Measurements from ENCODE around the gene KDM3A. TPM values are rescaled to one million over a fixed set of nuclear protein-coding genes. Genes with fewer than 3 reads are reported as not detected.

KDM3A gene
- total and polyA plus RNA-seq, 9 of the 15 experiments (the other 6 are each of a cell fraction or from before 2014, with no cell fraction given) = 7.5 to 95.4 (median 24.8) TPM

GRCh38 chr2:86523491-86523890, 82.3 kb downstream of the KDM3A start (continued):
- TF ChIP-seq FUS (optimal IDR thresholded peaks at IDR 0.05; ENCODE audit: low read depth, low read length) (no peak), ZNF316 (IDR thresholded peaks at IDR 0.05) (no peak), HEY1 (CRISPR knock-in tag; IDR thresholded peaks at IDR 0.05; ENCODE audit: borderline replicate concordance) (no peak), ID3 (CRISPR knock-in tag; IDR thresholded peaks at IDR 0.05) (no peak), ID3 (tag; IDR thresholded peaks at IDR 0.05) (no peak), ZNF395 (CRISPR knock-in tag; IDR thresholded peaks at IDR 0.05) (no peak), ZC3H8 (IDR thresholded peaks at IDR 0.05) (no peak)
- TF ChIP-seq, protein P1, sequence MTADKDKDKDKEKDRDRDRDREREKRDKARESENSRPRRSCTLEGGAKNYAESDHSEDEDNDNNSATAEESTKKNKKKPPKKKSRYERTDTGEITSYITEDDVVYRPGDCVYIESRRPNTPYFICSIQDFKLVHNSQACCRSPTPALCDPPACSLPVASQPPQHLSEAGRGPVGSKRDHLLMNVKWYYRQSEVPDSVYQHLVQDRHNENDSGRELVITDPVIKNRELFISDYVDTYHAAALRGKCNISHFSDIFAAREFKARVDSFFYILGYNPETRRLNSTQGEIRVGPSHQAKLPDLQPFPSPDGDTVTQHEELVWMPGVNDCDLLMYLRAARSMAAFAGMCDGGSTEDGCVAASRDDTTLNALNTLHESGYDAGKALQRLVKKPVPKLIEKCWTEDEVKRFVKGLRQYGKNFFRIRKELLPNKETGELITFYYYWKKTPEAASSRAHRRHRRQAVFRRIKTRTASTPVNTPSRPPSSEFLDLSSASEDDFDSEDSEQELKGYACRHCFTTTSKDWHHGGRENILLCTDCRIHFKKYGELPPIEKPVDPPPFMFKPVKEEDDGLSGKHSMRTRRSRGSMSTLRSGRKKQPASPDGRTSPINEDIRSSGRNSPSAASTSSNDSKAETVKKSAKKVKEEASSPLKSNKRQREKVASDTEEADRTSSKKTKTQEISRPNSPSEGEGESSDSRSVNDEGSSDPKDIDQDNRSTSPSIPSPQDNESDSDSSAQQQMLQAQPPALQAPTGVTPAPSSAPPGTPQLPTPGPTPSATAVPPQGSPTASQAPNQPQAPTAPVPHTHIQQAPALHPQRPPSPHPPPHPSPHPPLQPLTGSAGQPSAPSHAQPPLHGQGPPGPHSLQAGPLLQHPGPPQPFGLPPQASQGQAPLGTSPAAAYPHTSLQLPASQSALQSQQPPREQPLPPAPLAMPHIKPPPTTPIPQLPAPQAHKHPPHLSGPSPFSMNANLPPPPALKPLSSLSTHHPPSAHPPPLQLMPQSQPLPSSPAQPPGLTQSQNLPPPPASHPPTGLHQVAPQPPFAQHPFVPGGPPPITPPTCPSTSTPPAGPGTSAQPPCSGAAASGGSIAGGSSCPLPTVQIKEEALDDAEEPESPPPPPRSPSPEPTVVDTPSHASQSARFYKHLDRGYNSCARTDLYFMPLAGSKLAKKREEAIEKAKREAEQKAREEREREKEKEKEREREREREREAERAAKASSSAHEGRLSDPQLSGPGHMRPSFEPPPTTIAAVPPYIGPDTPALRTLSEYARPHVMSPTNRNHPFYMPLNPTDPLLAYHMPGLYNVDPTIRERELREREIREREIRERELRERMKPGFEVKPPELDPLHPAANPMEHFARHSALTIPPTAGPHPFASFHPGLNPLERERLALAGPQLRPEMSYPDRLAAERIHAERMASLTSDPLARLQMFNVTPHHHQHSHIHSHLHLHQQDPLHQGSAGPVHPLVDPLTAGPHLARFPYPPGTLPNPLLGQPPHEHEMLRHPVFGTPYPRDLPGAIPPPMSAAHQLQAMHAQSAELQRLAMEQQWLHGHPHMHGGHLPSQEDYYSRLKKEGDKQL (CRISPR knock-in tag; IDR thresholded peaks at IDR 0.05; ENCODE audit: borderline replicate concordance) = no peak
